Ectodermal cell (in vitro differentiated cells): ENCODE data around the gene SYK.

ENCODE experiments used
- H3K27ac ChIP-seq: 2 replicates; pipeline ENCODE4 v1.7.0; 2013; ENCODE audit warnings: mild to moderate bottlenecking, low read depth, low read length; ENCODE audit not compliant: insufficient read depth, poor library complexity, severe bottlenecking
- H3K27me3 ChIP-seq: 2 replicates; pipeline ENCODE4 v1.7.0; 2013; ENCODE audit warnings: mild to moderate bottlenecking, low read length; ENCODE audit not compliant: insufficient read depth, control insufficient read depth, poor library complexity, severe bottlenecking
- H3K36me3 ChIP-seq: one replicate; pipeline ENCODE4 v1.7.0; 2013; ENCODE audit warnings: low read length; ENCODE audit not compliant: control insufficient read depth, insufficient read depth
- H3K4me1 ChIP-seq: one replicate; pipeline ENCODE4 v1.7.0; 2013; ENCODE audit warnings: low read length; ENCODE audit not compliant: control insufficient read depth, insufficient read depth
- H3K4me3 ChIP-seq: 2 replicates; pipeline ENCODE4 v1.7.0; 2013; ENCODE audit warnings: low read depth, low read length, control low read depth; ENCODE audit not compliant: insufficient read depth
- H3K9me3 ChIP-seq: 2 replicates; pipeline ENCODE4 v1.7.0; 2013; ENCODE audit warnings: mild to moderate bottlenecking, low read length, moderate library complexity; ENCODE audit not compliant: control insufficient read depth
- WGBS, 2 experiments: methylation state at CpG; one replicate each; pipeline ENCODE4 v1.1.7; 2013; ENCODE audit warnings: missing lambda C conversion rate in 2 of 2; 5-methylcytosine and 5-hydroxymethylcytosine counted together

Gene SYK

GRCh38 chr9:90871327-90871935, 69.8 kb downstream of the SYK start:
- Histone ChIP-seq H3K36me3 (no peaks in the 10 kb centered on the region), H3K27me3 (no peaks in the 10 kb centered on the region), H3K4me1 (no peaks in the 10 kb centered on the region), H3K4me3 (no peak overlapping the region), H3K9me3 (no peaks in the 10 kb centered on the region), H3K27ac (no peak overlapping the region)
- WGBS, 2 experiments: 72 to 80% methylated on average over 2 of the region's 3 CpGs

GRCh38 chr9:90872835-90873294, 71.2 kb downstream of the SYK start:
- Histone ChIP-seq H3K36me3 (no peaks in the 10 kb centered on the region), H3K4me1 (no peaks in the 10 kb centered on the region), H3K27ac (no peak overlapping the region), H3K9me3 (no peaks in the 10 kb centered on the region), H3K4me3 (no peak overlapping the region), H3K27me3 (no peaks in the 10 kb centered on the region)
- 86% methylated on average over 8 of the region's 8 CpGs for WGBS, 2 experiments

GRCh38 chr9:90873422-90873821, 71.8 kb downstream of the SYK start:
- Histone ChIP-seq H3K36me3 (no peaks in the 10 kb centered on the region), H3K27ac (no peak overlapping the region), H3K27me3 (no peaks in the 10 kb centered on the region), H3K9me3 (no peaks in the 10 kb centered on the region), H3K4me3 (no peak overlapping the region), H3K4me1 (no peaks in the 10 kb centered on the region)
- 77 to 100% methylated on average over 1 to 2 of the region's 2 CpGs for WGBS, 2 experiments

- Histone ChIP-seq H3K4me1 (no peaks in the 10 kb centered on the region), H3K27ac (no peak overlapping the region), H3K27me3 (no peaks in the 10 kb centered on the region), H3K4me3 (no peak overlapping the region), H3K36me3 (no peaks in the 10 kb centered on the region), H3K9me3 (no peaks in the 10 kb centered on the region)
- 91% methylated on average over 8 of the region's 8 CpGs for WGBS, 2 experiments
Measured at GRCh38 chr9:90874194-90874593, 72.6 kb downstream of the SYK start.

- Histone ChIP-seq H3K9me3 (no peaks in the 10 kb centered on the region), H3K27ac (no peak overlapping the region), H3K27me3 (no peaks in the 10 kb centered on the region), H3K4me1 (no peaks in the 10 kb centered on the region), H3K36me3 (no peaks in the 10 kb centered on the region), H3K4me3 (no peak overlapping the region)
- WGBS, 2 experiments: 93 to 96% methylated on average over 5 of the region's 5 CpGs
Measured at GRCh38 chr9:90878562-90878961, 76.9 kb downstream of the SYK start.

- H3K27me3 ChIP-seq: no peaks in the 10 kb centered on the region
- no peak overlapping the region for H3K27ac ChIP-seq
- WGBS, 2 experiments: 84 to 91% methylated on average over 2 of the region's 2 CpGs
- no peaks in the 10 kb centered on the region for H3K9me3 ChIP-seq
- no peak overlapping the region for H3K4me3 ChIP-seq
- H3K4me1 ChIP-seq: no peaks in the 10 kb centered on the region
- H3K36me3 ChIP-seq: no peaks in the 10 kb centered on the region
Measured at GRCh38 chr9:90880066-90880465, 78.4 kb downstream of the SYK start.

- no peaks in the 10 kb centered on the region for H3K9me3 ChIP-seq
- H3K36me3 ChIP-seq: no peaks in the 10 kb centered on the region
- no peak overlapping the region for H3K4me3 ChIP-seq
- no peaks in the 10 kb centered on the region for H3K27me3 ChIP-seq
- no peaks in the 10 kb centered on the region for H3K4me1 ChIP-seq
- WGBS, 2 experiments: 94% methylated on average over 6 of the region's 6 CpGs
- H3K27ac ChIP-seq: no peak overlapping the region
Measured at GRCh38 chr9:90880669-90881068, 79.0 kb downstream of the SYK start.

GRCh38 chr9:90881648-90882047, 80.0 kb downstream of the SYK start:
- Histone ChIP-seq H3K4me1 (no peaks in the 10 kb centered on the region), H3K27me3 (no peaks in the 10 kb centered on the region), H3K36me3 (no peaks in the 10 kb centered on the region), H3K9me3 (no peaks in the 10 kb centered on the region), H3K4me3 (no peak overlapping the region), H3K27ac (no peak overlapping the region)
- WGBS, 2 experiments: 96 to 97% methylated on average over 9 of the region's 9 CpGs

- Histone ChIP-seq H3K27ac (no peak overlapping the region), H3K9me3 (no peaks in the 10 kb centered on the region), H3K36me3 (no peaks in the 10 kb centered on the region), H3K27me3 (no peaks in the 10 kb centered on the region), H3K4me1 (no peaks in the 10 kb centered on the region), H3K4me3 (no peak overlapping the region)
- WGBS, 2 experiments: 92 to 94% methylated on average over 4 of the region's 4 CpGs
Measured at GRCh38 chr9:90882991-90883600, 81.5 kb downstream of the SYK start.

GRCh38 chr9:90883661-90884060, 82.0 kb downstream of the SYK start:
- H3K4me3 ChIP-seq: no peak overlapping the region
- H3K27ac ChIP-seq: no peak overlapping the region
- H3K9me3 ChIP-seq: no peaks in the 10 kb centered on the region
- H3K36me3 ChIP-seq: no peaks in the 10 kb centered on the region
- H3K27me3 ChIP-seq: no peaks in the 10 kb centered on the region
- WGBS, 2 experiments: 93 to 95% methylated on average over 2 of the region's 2 CpGs
- H3K4me1 ChIP-seq: no peaks in the 10 kb centered on the region
